Measurements from ENCODE around the gene ACLY. TPM values are rescaled to one million over a fixed set of nuclear protein-coding genes. Genes with fewer than 3 reads are reported as not detected.
"Not testable (repeated sequence)": the region's sequence is repeated elsewhere in the genome, so short reads cannot be mapped to it uniquely, and the experiment has no call there.

The ACLY gene
- total RNA-seq, 2 experiments from 2014 or later = 185 to 186 TPM

DNA sequence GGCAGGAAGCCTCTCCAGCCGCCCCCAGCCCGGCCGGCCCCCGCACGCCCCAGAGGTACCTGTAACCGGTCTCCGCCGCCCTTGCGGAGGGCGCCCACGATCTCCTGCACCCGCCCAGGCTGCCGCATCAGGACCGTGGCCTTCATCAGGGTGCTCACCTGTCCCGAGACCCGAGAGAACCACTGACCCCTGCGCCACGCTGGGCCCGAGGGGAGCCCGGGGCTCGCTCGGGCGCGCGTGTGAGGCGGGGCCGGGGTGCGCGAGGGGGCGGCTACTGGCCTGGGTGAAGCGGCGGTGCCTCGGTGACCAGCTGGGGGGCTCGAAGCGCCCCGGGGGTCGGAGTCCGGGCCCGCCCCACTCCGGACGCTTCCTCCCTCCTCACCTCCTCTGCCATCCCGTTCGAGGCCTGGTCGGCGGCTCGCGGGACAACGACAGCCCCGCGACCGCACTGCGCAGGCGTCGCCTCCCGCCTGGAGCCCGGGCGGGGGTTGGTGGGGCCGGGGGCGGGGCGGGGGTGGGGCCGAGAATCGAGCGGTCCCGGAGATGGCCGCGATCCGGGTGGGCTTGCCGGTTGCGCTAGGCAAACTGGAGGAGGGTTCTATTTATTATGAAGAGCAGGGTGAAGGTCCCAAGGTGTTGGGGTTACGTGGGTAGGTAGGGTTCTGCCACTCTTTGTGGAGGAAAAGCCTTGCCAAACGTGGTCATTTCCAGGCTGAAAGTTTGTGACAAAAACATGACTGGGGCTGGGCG is 82.8 kb downstream of the ACLY start, which contains the start of gene NT5C3B:
NT5C3B (minus strand) TSS at position 433 of the 750 bp plus-strand sequence; CDS start at position 394, 39 bp downstream.
- intact Hi-C loops (cut with micrococcal nuclease) = no loop called here
- H3K9me3 Mint-ChIP-seq = no peaks in the 10 kb centered on the region
- TF ChIP-seq, protein P1, sequence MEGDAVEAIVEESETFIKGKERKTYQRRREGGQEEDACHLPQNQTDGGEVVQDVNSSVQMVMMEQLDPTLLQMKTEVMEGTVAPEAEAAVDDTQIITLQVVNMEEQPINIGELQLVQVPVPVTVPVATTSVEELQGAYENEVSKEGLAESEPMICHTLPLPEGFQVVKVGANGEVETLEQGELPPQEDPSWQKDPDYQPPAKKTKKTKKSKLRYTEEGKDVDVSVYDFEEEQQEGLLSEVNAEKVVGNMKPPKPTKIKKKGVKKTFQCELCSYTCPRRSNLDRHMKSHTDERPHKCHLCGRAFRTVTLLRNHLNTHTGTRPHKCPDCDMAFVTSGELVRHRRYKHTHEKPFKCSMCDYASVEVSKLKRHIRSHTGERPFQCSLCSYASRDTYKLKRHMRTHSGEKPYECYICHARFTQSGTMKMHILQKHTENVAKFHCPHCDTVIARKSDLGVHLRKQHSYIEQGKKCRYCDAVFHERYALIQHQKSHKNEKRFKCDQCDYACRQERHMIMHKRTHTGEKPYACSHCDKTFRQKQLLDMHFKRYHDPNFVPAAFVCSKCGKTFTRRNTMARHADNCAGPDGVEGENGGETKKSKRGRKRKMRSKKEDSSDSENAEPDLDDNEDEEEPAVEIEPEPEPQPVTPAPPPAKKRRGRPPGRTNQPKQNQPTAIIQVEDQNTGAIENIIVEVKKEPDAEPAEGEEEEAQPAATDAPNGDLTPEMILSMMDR (IDR thresholded peaks at IDR 0.05) = no peak
- ATAC-seq (peak; percentile 82), DNase-seq (peak; percentile 48)
- peak within 1 kb of the TSS; percentile 78 for H3K27ac Mint-ChIP-seq
- POLR2A ChIA-PET = interaction anchor here (1.2 to 2.1 kb wide), 2 partner anchors 12 to 24 kb away, joined by 3 to 5 read pairs; partner anchors contain the start of genes FKBP10 and P3H4
- peaks cover 14% of the 10 kb centered on the region for H3K36me3 Mint-ChIP-seq (ENCODE audit: low read depth)
- CTCF ChIA-PET = interaction anchor here (0.5 to 2.8 kb wide), 7 partner anchors 16 to 173 kb away, joined by 3 to 10 read pairs (median 3); no protein-coding TSS in a partner anchor
- peaks cover 3% of the 10 kb centered on the region for H3K27me3 Mint-ChIP-seq
- peak within 1 kb of the TSS; percentile 83 for H3K4me3 Mint-ChIP-seq
- peaks cover 13% of the 10 kb centered on the region for H3K4me1 Mint-ChIP-seq (ENCODE audit: low read depth)

GRCh38 chr17:41835214-41835799 is 83.4 kb downstream of the ACLY start:
- peak overlapping the region; percentile 78 for H3K27ac Mint-ChIP-seq
- ATAC-seq (no peak), DNase-seq (no peak)
- no peaks in the 10 kb centered on the region for H3K9me3 Mint-ChIP-seq
- peaks cover 3% of the 10 kb centered on the region for H3K27me3 Mint-ChIP-seq
- POLR2A ChIA-PET = interaction anchor here (1.2 to 2.1 kb wide), 5 partner anchors 7 to 144 kb away, joined by 3 to 6 read pairs (median 3); partner anchors contain the start of genes FKBP10, KLHL11 and P3H4
- TF ChIP-seq, protein P1 (IDR thresholded peaks at IDR 0.05) = no peak
- H3K4me3 Mint-ChIP-seq = peak overlapping the region; percentile 83
- intact Hi-C loops (cut with micrococcal nuclease) = no loop called here
- CTCF ChIA-PET = interaction anchor here (1.0 to 2.8 kb wide), 6 partner anchors 16 to 172 kb away, joined by 3 to 10 read pairs (median 3); no protein-coding TSS in a partner anchor
- peaks cover 13% of the 10 kb centered on the region for H3K4me1 Mint-ChIP-seq (ENCODE audit: low read depth)
- peaks cover 14% of the 10 kb centered on the region for H3K36me3 Mint-ChIP-seq (ENCODE audit: low read depth)

DNA sequence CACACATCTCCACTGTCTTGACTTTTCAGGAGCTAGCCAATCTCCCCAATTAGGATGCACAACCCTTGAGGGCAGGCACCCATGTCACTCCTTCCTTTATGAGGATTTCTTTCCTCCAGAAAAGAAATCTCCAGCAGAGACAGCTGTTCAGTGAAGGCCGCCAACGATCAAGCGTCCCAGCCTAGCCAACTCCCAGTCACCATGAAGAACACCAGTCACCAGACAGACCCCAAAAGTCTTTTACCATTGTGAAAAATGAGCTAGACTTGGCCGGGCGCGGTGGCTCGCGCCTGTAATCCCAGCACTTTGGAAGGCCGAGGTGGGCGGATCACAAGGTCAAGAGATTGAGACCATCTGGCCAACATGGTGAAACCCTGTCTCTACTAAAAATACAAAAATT is 88.8 kb downstream of the ACLY start:
- ChIA-PET POLR2A (interaction anchor here (0.7 to 1.5 kb wide), 6 partner anchors 12 to 81 kb away, joined by 3 to 4 read pairs (median 4); partner anchors contain the start of gene P3H4), CTCF (interaction anchor here (0.6 to 3.0 kb wide), 6 partner anchors 12 to 510 kb away, joined by 3 to 9 read pairs (median 4); partner anchors contain the start of gene P3H4)
- ATAC-seq; H3K4me3 Mint-ChIP-seq; H3K27ac Mint-ChIP-seq; intact Hi-C loops (cut with micrococcal nuclease); H3K27me3 Mint-ChIP-seq; H3K4me1 Mint-ChIP-seq (ENCODE audit: low read depth); DNase-seq; H3K9me3 Mint-ChIP-seq: not testable (repeated sequence)
- H3K36me3 Mint-ChIP-seq (ENCODE audit: low read depth) = peaks cover 16% of the 10 kb centered on the region

DNA sequence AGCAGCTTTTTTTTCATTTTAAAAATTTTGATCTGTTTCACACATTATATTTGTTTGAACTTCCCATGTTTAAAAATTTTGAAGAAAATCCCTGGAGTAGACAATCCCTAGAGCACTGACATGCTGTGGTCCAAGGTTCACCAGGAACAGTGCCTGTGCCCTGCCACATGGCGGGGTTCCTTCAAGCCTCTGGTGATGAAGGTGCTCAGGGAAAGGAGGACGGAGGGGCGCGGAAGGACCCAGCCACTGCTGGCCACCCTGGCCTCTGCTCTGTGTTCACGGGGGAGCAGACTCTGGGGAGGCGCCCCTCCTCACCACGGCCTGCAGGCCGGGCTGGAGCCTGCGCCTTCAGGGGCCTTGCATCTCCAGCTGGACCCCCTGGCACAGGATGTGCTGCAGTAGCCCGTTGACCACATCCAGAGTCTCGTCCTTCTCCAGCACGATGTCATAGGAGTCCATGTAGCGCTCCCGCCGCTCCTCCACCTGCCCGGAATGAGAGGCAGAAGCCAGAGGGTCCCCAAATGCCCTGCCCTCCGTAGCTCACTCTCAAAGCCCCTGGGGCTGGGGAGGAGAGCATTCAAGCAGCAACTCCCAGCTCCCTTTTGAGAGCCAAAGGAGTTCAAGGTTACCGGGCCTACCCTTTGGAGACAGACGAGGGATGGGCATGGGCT is 93.4 kb downstream of the ACLY start:
- Mint-ChIP-seq H3K36me3 (ENCODE audit: low read depth) (peaks cover 3% of the 10 kb centered on the region), H3K27ac (no peak overlapping the region), H3K4me1 (ENCODE audit: low read depth) (no peaks in the 10 kb centered on the region), H3K4me3 (no peak overlapping the region), H3K9me3 (no peaks in the 10 kb centered on the region), H3K27me3 (no peaks in the 10 kb centered on the region)
- POLR2A ChIA-PET = interaction anchor here (0.9 kb wide), 1 partner anchor 11 kb away, joined by 4 read pairs; no protein-coding TSS in a partner anchor
- CTCF ChIA-PET = interaction anchor here (0.6 to 1.7 kb wide), 2 partner anchors 14 to 129 kb away, joined by 3 to 4 read pairs; partner anchors contain the start of gene P3H4
- ATAC-seq (no peak), DNase-seq (no peak)
- TF ChIP-seq, protein P1 (IDR thresholded peaks at IDR 0.05) = no peak
- intact Hi-C loops (cut with micrococcal nuclease) = no loop called here

DNA sequence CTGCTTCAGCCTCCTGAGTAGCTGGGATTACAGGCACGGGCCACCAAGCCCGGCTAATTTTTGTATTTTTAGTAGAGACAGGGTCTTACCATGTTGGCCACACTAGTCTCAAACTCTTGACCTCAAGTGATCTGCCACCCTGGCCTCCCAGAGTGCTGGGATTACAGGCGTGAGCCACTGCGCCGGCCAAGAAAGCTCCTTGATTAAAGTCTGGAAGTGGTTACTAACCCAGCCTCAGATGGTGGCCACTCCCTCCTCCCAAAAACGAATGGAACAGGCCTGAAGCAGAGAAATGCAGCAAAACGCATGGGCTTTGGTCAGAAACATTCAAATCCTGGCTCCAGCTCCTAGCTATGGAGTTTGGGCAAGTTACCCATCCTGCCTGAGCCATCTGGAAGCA is 94.7 kb downstream of the ACLY start:
- Mint-ChIP-seq H3K4me1 (ENCODE audit: low read depth) (no peaks in the 10 kb centered on the region), H3K27ac (no peak overlapping the region), H3K4me3 (no peak overlapping the region), H3K36me3 (ENCODE audit: low read depth) (peaks cover 3% of the 10 kb centered on the region), H3K9me3 (no peaks in the 10 kb centered on the region), H3K27me3 (no peaks in the 10 kb centered on the region)
- DNase-seq (no peak), ATAC-seq (no peak)
- ChIA-PET CTCF (no interaction called here), POLR2A (interaction anchor here (0.6 kb wide), 2 partner anchors 12 to 133 kb away, joined by 3 read pairs; partner anchors contain the start of gene NT5C3B)
- intact Hi-C loops (cut with micrococcal nuclease) = no loop called here
- TF ChIP-seq, protein P1 (IDR thresholded peaks at IDR 0.05) = no peak
